Measurements from ENCODE around the gene FGD2. TPM values are rescaled to one million over a fixed set of nuclear protein-coding genes. Genes with fewer than 3 reads are reported as not detected.
A peak's percentile ranks its signal among the peaks of the same experiment; 100 is the strongest.

Gene FGD2
- total RNA-seq, 2 donors from 2014 or later = 4.9 to 8.0 TPM

DNA sequence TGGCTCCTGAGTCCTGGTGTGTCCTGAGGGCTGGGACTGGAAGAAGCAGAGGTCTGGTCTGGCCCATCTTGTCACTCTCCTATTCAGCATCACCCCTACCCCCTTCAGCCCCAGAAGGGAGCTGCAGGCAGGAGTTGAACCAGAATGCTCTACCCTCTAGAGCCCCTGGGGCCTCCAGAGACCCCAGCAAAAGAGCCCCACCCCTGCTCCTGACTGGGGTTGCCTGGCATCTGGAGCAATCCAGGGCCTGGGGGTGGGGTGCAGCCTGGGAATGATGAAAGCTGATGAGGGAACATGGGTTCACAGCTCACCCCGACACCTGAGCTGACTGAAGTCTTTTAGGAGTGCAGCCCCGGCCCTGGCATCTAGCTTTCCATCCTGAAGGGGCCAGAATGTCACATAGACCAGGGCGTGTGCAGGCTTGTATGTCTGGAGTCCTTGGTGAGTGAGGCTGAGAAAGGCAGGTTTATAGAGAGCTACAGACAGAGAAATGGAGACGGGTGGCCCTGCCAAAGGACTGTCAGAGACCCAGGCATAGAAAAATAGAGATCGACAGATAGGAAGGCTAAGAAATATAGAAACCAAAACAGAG is 12.2 kb downstream of the FGD2 start:
- TF ChIP-seq, protein P1, sequence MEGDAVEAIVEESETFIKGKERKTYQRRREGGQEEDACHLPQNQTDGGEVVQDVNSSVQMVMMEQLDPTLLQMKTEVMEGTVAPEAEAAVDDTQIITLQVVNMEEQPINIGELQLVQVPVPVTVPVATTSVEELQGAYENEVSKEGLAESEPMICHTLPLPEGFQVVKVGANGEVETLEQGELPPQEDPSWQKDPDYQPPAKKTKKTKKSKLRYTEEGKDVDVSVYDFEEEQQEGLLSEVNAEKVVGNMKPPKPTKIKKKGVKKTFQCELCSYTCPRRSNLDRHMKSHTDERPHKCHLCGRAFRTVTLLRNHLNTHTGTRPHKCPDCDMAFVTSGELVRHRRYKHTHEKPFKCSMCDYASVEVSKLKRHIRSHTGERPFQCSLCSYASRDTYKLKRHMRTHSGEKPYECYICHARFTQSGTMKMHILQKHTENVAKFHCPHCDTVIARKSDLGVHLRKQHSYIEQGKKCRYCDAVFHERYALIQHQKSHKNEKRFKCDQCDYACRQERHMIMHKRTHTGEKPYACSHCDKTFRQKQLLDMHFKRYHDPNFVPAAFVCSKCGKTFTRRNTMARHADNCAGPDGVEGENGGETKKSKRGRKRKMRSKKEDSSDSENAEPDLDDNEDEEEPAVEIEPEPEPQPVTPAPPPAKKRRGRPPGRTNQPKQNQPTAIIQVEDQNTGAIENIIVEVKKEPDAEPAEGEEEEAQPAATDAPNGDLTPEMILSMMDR (IDR thresholded peaks at IDR 0.05) = no peak
- Histone ChIP-seq H3K27ac (peak overlapping the region; percentile 36 to 67), H3K4me3 (no peak overlapping the region), H3K9me3 (no peaks in the 10 kb centered on the region), H3K27me3 (no peaks in the 10 kb centered on the region), H3K4me1 (peaks cover 0 to 16% of the 10 kb centered on the region in 2 donors), H3K36me3 (no peaks in the 10 kb centered on the region)
- no peak for DNase-seq (ENCODE audit: low spot score)

DNA sequence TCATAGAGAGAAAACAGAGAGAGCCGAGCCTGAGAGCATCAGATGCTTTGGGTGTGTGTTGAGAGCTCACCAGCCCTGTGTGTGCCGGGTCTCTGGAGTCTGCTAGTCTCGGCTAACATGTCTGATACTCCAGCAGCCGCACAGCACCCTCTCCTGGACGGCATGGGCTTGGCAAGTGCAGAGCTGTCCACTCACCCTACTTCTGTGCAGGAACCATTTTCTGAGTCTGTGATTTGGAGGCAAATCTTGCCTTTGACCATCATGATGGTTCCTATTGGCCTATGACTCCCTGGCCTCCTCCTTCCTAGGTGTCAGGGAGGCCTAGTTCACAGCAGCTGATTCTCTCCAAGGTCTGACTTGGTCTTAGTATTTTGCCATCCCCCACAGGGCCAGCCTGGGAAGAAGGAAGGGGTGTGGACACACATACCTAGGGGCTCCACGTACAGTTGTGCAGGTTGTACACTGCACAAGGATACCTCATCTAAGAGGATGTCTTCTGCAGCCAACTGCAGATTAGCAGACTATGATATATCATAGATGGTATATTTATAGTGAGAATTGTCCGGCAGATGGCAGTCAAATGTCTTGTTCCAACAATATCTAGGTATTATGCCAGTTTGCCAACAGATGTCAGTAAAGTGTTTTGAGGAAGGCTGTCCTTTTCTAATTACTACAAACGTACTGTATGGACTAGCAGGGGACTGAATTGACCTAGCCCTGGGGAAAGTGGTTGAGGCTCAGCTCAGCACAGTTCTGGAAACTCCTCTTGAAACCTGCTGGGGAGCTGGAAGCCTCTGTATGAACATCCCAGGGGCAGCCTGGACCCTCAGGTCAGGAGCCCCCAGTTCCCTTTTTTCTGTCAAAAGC is 13.0 kb downstream of the FGD2 start:
- TF ChIP-seq, protein P1 (IDR thresholded peaks at IDR 0.05) = peak; percentile 78 to 87
- Histone ChIP-seq H3K9me3 (no peaks in the 10 kb centered on the region), H3K27me3 (no peaks in the 10 kb centered on the region), H3K4me1 (peaks cover 0 to 16% of the 10 kb centered on the region in 2 donors), H3K36me3 (no peaks in the 10 kb centered on the region), H3K4me3 (no peak overlapping the region), H3K27ac (peak overlapping the region; percentile 36 to 67)
- peak; percentile 90 for DNase-seq (ENCODE audit: low spot score)

DNA sequence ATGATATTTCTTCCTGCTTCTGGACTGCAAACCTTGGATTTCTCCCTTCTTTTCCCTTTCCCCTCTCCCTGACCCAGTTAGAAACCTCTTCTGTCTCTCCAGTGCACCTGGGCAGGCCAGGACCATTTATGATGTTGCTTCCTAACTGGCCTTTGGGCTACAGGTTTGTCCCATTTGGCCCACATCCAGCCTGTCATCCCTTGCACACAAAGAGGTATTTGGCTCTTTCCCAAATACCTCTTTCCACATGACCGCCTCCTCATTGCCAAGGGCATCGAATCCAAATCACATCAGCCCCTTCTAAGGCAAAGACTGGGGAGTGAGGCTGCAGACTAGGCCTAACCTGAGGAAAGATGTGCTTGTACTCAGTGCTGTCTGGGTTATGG is 13.6 kb downstream of the FGD2 start:
- Histone ChIP-seq H3K4me1 (peaks cover 0 to 16% of the 10 kb centered on the region in 2 donors), H3K27me3 (no peaks in the 10 kb centered on the region), H3K4me3 (no peak overlapping the region), H3K27ac (peak overlapping the region; percentile 36 to 67), H3K36me3 (no peaks in the 10 kb centered on the region), H3K9me3 (no peaks in the 10 kb centered on the region)
- TF ChIP-seq, protein P1 (IDR thresholded peaks at IDR 0.05) = no peak
- DNase-seq (ENCODE audit: low spot score) = no peak

DNA sequence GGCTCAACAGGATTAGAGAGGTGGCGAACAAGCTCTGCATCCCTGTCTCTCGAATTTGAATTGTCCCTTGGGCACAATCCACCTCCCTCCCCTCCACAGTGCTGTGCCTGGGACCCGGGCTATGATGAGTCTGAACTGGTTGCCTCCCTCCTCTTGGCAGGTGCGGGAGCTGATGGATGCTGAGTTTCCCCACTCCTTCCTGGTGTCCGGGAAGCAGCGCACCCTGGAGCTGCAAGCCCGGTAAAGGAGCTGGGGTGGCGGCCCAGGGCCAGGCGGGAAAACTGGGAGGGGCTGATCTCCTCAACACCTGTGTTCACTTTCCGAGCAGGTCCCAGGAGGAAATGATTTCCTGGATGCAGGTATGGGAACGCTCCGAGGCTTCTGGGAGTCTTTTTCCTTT is 14.9 kb downstream of the FGD2 start:
- Histone ChIP-seq H3K27me3 (no peaks in the 10 kb centered on the region), H3K4me3 (no peak overlapping the region), H3K9me3 (no peaks in the 10 kb centered on the region), H3K27ac (no peak overlapping the region), H3K4me1 (peaks cover 0 to 16% of the 10 kb centered on the region in 2 donors), H3K36me3 (no peaks in the 10 kb centered on the region)
- no peak for DNase-seq (ENCODE audit: low spot score)
- TF ChIP-seq, protein P1 (IDR thresholded peaks at IDR 0.05) = no peak

DNA sequence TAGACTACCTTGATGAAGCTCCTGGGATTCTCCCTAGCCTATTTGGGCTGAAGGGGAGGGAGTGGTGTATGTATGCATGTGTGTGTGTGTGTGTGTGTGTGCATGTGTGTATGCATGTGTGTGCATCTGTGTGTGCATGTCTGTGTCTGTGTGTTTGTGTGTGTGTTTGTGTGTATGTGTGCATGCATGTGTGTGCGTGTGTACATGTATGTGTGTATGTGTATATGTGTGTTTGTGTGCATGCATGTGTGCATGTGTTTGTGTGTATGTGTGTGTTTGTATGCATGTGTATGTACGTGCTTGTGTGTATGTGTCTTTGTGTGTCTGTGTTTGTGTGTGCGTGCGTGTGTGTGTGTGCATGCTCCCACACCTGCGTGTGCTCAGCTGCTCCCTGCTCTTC is 15.4 kb downstream of the FGD2 start:
- Histone ChIP-seq H3K27ac (no peak overlapping the region), H3K4me3 (no peak overlapping the region), H3K36me3 (no peaks in the 10 kb centered on the region), H3K27me3 (no peaks in the 10 kb centered on the region), H3K9me3 (no peaks in the 10 kb centered on the region), H3K4me1 (peaks cover 0 to 16% of the 10 kb centered on the region in 2 donors)
- TF ChIP-seq, protein P1 (IDR thresholded peaks at IDR 0.05) = no peak
- no peak for DNase-seq (ENCODE audit: low spot score)

All from right atrium auricular region (tissue), 2 donors.